ENCODE data around the gene ZBTB46.

ZBTB46 gene

DNA sequence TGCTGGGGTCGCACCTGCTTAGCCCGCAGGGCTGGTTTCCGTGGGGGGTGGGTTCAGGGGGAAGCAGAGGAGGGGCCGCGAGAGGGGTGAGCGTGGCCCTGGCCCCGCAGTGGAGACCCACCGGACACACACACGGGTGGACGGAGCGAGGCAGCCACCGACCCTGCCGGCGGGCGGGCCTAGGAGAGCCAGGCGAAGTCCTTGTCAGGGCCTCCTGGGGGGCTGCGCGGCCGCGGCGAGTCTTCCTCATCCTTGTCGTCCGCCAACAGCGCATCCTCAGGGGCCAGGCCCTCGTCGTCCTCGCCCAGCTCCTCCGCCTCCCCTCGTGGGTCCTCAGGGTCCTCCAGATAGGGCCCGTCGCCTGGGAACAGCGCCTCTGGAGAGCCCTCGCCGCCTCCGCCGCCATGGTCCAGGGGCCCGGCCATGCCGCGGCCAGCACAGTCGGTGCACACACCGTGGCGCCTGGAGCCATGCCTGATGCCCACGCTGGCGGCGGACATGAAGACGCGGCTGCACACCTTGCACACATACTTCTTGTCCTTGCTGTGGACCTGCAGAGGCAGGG lies 84.2 kb downstream of the ZBTB46 start:
- DNase-seq (ENCODE audit: low read depth in 2 of 2) = no peak

DNA sequence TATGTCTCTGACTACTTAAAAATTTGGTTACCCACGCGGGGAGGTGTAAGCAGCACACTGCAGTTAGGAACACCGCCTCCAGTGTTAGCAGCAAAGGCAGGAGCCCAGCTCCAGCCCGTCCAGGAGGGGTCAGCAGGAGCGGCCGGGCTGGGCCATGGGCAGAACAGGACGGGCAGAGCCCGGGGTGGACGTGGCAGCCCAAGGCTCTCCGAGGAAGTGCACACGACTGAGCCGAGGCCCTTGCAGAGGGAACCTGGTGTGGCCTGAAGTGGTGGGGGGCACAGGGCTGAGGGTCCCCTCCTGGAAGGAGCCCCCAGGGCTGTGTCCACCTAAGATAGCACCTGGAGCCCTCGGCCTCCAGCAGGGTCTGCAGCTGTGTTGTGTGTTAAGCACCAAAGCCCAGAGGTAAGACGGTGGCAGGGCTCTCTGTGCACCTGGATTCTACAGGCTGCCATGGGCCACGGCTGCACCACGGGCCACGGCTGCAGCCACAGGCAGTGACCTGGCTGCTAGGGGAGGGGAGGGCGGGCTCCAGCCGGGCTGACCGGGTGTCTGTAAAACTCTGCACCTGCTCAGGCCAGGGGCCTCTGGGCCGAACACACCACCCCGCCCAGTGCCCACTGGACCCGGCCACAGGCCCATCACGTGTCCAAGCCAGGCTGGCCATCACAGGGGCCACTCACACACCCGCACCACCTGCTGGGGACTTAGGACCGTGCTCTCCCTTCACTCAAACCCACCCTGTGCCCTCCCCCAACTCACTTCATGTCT lies 84.9 kb downstream of the ZBTB46 start:
- DNase-seq (ENCODE audit: low read depth in 2 of 2) = no peak

DNA sequence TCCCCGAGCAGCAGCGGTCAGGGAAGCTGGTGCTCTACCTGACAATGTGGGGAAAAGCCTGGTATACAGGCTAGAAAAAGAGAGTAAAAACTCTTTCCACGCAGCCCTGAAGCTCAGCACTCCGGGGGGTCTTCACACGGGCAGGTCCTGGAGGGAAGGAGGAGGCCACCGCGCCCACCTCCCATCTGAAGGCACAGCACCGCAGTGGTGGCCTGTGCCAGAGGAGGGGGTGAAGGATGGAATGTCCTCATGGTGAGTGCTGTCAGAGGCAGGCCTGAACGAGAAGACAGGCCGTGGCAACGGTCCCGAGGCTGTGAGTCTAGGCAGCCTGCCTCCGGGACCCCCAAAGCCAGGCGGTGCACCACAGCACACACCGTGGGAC lies 85.6 kb downstream of the ZBTB46 start:
- no peak for DNase-seq (ENCODE audit: low read depth in 2 of 2)

DNA sequence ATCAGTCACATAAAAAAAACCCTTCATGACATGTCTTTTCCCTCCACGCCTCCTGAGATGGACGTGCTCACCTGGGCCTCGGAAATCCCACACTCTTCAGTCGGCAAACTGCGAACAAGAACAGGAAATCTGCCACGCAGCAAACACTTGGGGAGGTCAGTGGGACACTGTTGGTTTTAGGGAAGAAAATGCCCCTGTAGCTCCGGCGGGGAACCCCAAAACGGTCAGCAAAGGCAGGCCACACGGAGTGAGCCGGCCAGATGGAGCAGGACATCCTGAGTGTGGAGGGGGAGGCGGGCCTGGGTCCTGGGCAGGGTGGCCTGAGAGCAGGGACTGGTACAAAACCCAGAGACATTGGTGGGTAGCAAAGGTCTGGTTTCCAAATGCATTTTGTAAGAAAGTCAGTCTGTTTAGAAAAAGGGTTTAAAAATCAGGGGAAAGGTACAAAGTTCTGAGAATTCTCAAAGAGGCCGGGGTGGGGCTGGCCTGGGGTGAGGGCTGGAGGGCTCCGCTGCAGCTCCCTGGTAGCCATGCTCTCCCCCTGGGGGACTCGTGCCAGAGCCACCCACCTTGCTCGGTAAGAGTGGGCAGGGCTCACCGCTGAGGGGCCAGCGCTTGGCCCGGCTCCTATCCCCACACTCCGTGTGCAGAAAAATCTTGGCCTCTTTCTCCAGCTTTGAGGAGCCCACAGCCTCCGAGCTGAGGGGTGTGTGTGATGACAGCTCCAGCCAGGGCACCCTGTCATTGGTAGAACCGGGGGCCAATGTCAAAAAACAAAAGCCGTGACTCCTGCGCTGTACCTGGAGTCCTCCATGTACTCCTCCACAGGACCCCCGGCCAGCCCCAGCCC lies 86.3 kb downstream of the ZBTB46 start:
- no peak for DNase-seq (ENCODE audit: low read depth in 2 of 2)

DNA sequence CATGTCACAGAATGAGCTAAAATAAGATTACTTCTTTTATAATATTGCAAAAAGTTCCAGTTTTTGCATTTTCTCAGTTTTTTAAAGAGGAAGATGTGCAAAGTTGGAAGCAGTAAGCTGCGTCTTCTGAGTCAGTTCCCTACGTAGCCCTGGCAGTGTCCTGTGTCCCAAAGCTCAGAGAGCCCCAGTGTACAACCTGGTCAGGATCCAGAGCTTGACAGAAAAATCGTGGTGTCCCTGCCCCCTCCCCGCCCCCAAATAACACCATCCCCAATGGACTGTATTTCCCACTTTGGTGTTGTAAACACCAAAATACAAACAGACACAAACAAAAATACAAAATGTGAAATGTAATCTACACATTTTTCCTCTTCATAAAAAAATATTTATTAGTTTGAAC lies 86.9 kb downstream of the ZBTB46 start:
- DNase-seq (ENCODE audit: low read depth in 2 of 2) = no peak

GRCh38 chr20:63743210-63743970 lies 87.7 kb downstream of the ZBTB46 start:
- DNase-seq (ENCODE audit: low read depth in 2 of 2) = no peak

DNA sequence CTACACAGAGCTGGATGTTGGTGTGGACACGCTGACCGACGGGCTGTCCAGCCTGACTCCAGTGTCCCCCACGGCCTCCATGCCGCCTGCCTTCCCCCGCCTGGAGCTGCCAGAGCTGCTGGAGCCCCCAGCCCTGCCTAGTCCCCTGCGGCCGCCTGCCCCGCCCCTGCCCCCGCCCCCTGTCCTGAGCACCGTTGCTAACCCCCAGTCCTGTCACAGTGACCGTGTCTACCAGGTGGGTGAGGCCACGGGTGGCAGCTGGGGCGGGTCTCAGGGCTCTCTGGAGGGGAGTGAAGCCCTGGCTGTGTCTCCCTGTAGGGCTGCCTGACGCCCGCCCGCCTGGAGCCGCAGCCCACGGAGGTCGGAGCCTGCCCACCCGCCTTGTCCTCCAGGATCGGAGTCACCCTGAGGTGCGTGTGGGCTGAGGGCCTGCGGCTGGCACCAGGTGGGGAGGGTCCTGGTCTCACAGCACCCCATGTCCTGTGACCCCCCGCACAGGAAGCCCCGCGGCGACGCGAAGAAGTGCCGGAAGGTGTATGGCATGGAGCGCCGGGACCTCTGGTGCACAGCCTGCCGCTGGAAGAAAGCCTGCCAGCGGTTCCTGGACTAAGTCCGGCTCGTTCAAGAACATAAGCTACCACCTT lies 88.6 kb downstream of the ZBTB46 start:
- no peak for DNase-seq (ENCODE audit: low read depth in 2 of 2)

- DNase-seq (ENCODE audit: low read depth in 2 of 2) = no peak
These were observed 89.2 kb downstream of the ZBTB46 start for GRCh38 chr20:63741676-63742380.

DNA sequence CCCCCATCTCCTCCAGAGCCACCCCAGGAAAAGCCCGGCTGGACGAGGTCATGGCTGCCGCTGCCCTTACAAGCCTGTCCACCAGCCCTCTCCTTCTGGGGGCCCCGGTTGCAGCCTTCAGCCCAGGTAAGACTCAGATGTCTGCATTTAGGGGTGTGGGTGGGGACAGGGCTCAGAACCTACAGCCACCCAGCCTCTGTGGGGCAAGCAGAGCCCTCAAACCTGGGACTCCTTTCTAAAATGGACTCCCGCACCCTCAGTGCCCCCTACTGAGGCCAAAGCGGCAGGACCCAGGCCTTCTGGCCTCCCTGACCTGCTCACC lies 89.7 kb downstream of the ZBTB46 start:
- DNase-seq (ENCODE audit: low read depth in 2 of 2) = no peak

DNA sequence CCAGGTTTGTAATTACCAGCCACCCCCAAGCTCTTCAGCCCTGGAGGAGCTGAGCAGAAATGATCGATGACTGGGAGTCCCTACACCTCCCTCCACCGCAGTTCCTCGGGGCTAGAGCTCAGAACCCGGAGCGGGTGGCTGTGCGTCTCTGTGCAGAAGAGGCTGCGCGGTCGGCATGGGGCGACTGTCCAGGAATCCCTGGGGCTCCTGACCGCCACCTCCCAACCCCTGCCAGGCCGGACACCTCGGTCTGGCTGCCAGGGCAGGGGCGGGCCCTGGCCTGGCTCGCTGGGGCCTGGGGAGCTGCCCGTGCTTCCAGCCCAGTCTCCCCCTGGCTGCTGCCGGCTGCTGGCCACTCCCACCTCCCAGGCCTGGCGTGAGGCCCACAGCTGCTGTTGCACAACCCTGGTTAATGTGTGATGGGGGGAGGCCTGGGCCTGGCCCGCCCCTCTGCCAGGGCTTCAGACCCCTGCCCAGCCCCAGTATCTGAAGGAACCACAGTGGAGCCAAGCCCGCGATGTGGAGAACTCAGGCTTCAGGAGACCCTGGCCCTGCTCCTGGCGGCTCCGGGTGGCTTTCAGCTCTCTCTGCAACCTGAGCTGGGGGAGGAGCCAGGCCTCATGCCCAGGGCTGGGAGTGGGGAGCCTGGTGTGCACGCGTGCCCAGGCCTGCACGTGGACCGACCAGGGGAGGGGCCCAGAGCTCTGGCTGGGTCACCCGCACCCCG lies 90.3 kb downstream of the ZBTB46 start:
- DNase-seq (ENCODE audit: low read depth in 2 of 2) = no peak

GRCh38 chr20:63740070-63740626 lies 90.9 kb downstream of the ZBTB46 start:
- DNase-seq (ENCODE audit: low read depth in 2 of 2) = no peak

DNA sequence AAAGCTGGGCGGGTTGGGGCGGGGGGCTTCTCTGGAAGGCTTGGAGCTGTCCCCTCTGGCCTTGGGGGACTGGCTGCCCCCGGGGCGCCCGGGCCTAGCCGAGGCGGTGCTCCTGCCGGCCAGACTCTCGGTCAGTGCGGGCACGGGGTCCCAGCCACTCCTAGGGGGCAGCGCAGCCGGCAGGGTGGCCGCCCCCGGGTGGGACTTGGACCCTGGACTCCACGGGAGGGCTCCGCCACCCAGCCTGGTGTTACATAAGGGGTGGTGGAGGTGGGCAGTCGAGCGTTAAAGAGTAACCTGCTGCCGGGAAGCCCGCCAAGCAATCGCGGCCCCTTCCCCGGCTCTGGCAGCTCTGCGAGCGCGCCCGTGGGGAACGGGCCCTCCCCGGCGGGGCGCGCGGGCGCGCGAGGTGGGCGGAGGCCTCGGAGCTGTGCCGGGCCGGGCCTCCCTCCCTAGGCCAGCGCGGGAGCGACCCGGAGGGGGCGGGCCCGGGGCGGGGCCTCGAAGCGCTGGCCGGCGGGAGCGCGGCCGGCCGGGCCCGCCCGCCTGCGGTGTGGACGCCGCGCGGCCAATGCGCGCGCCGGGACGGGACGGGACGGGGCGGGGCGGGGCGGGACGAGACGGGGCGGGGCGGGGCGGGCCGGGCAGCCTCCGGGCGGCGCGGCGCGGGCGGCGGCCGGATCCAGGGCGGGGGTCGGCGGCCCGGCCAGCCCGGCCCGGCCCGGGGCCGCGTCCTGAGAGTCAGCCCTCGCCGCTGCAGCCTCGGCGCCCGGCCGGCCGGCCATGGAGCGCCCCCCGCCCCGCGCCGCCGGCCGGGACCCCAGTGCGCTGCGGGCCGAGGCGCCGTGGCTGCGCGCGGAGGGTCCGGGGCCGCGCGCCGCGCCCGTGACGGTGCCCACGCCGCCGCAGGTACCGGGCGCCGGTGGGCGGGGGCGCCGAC lies 91.7 kb downstream of the ZBTB46 start, which contains the start of gene SLC2A4RG:
SLC2A4RG (plus strand) TSS at position 647 of the 940 bp plus-strand sequence; CDS start at position 784, 137 bp downstream.
- no peak for DNase-seq (ENCODE audit: low read depth in 2 of 2)

- DNase-seq (ENCODE audit: low read depth in 2 of 2) = no peak
These were observed 92.4 kb downstream of the ZBTB46 start for GRCh38 chr20:63738687-63739129.

DNA sequence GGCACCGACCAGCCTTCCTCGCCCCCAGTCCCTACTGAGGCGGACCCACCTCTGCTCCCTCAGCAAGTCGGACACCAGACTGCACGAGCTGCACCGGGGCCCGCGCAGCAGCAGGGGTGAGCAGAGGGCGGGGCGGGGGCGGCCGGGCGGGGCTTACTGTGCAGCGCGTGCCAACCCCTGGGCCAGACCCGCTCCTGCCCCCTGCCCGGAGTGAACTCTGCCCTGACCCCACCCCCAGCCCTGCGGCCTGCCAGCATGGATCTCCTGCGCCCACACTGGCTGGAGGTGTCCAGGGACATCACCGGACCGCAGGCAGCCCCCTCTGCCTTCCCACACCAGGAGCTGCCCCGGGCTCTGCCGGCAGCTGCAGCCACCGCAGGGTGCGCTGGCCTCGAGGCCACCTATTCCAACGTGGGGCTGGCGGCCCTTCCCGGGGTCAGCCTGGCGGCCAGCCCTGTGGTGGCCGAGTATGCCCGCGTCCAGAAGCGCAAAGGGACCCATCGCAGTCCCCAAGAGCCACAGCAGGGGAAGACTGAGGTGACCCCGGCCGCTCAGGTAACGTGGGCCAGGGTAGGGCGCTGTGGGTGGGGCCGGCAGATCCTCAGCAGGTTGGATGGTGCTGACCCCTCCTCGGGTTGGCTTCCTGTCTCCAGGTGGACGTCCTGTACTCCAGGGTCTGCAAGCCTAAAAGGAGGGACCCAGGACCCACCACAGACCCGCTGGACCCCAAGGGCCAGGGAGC lies 92.9 kb downstream of the ZBTB46 start:
- DNase-seq (ENCODE audit: low read depth in 2 of 2) = no peak

DNA sequence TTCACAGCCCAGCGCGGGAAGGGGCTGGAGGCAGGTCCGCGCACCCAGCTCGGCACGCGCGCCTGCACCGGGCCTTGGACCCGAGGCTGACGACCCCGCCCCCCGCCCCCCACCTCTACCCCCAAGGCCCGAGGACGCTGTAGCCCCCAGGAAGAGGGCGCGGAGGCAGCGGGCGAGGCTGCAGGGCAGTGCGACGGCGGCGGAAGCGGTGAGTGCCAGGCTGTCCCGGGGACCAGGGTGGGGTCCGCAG lies 93.4 kb downstream of the ZBTB46 start:
- DNase-seq (ENCODE audit: low read depth in 2 of 2) = no peak

- no peak for DNase-seq (ENCODE audit: low read depth in 2 of 2)
These were observed 94.0 kb downstream of the ZBTB46 start for GRCh38 chr20:63736893-63737694.
